ENCODE results near the gene PKIB. TPM values are rescaled to one million over a fixed set of nuclear protein-coding genes. Genes with fewer than 3 reads are reported as not detected.

Gene PKIB
- total and polyA plus RNA-seq, 10 of the 15 experiments (the other 5 are each of a cell fraction or from before 2014, with no cell fraction given) = 0.20 to 1.8 (median 0.87) TPM

DNA sequence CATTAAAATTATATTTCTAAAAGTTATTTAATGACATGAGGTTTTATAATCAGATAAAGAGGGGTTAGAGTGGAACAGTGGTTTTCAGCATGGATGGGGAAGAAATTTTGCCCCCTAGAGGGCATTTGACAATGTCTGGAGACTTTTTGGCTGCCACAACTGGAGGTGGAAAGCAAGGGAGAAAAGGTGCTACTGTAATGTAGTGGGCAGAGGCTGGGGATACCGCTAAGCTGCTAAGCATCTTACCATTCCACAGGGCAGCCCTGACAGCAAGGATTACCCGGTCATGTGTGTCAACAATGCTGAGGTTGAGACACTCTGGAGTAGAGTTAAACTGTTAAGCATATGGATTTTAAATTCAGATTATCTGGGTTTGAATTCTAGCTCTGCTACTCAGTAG lies 116.4 kb downstream of the PKIB start:
- no peak for FAIRE-seq
- no peaks in the 10 kb centered on the region for H3K36me3 ChIP-seq (ENCODE audit: control insufficient read depth in 2 of 2, insufficient read depth in 2 of 2, low read length in 1 of 2)
- no peak overlapping the region for H3K4me3 ChIP-seq
- no peaks in the 10 kb centered on the region for H3K4me1 ChIP-seq (ENCODE audit: control insufficient read depth, insufficient read depth, low read length)
- intact Hi-C loops (cut with micrococcal nuclease; ENCODE audit: unreplicated experiment) (loop anchor here (1.0 to 5.0 kb wide), 3 partner anchors 114 to 234 kb away; partner anchors contain the start of gene PKIB), in situ Hi-C loops (cut with MboI) (loop anchor here (5.0 kb wide), 1 partner anchor 586 kb away; no protein-coding TSS in a partner anchor)
- BruUV-seq (replicated peaks) = no TSS peak
- no peak overlapping the region for H3K4me2 ChIP-seq (ENCODE audit: control insufficient read depth, insufficient read depth)
- TF ChIP-seq SUPT20H (IDR thresholded peaks at IDR 0.05; ENCODE audit: borderline replicate concordance, control insufficient read depth, low read depth, low read length) (no peak), RAD21 (IDR thresholded peaks at IDR 0.05; ENCODE audit: insufficient read depth, low read depth, low read length) (0 out of 2 replicates have a peak, but pooled peaks have one; percentile 13), SMC3 (IDR thresholded peaks at IDR 0.05; ENCODE audit: borderline replicate concordance, low read length) (peak; percentile 35; the same call in 1 of the 2 replicates)
- TF ChIP-seq, protein P1, sequence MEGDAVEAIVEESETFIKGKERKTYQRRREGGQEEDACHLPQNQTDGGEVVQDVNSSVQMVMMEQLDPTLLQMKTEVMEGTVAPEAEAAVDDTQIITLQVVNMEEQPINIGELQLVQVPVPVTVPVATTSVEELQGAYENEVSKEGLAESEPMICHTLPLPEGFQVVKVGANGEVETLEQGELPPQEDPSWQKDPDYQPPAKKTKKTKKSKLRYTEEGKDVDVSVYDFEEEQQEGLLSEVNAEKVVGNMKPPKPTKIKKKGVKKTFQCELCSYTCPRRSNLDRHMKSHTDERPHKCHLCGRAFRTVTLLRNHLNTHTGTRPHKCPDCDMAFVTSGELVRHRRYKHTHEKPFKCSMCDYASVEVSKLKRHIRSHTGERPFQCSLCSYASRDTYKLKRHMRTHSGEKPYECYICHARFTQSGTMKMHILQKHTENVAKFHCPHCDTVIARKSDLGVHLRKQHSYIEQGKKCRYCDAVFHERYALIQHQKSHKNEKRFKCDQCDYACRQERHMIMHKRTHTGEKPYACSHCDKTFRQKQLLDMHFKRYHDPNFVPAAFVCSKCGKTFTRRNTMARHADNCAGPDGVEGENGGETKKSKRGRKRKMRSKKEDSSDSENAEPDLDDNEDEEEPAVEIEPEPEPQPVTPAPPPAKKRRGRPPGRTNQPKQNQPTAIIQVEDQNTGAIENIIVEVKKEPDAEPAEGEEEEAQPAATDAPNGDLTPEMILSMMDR (IDR thresholded peaks at IDR 0.05 in 2 of 3, conservative IDR thresholded peaks at IDR 0.05 in 1 of 3; ENCODE audit: control insufficient read depth in 2 of 3, extremely low read depth in 1 of 3, insufficient read depth in 1 of 3, low read depth in 3 of 3, low read length in 3 of 3) = peak; percentile 35 to 48 (median 39); a peak in 4 of 6 replicates
- ChIA-PET RAD21 (ENCODE audit: unreplicated experiment) (interaction anchor here (0.7 to 7.9 kb wide), 11 partner anchors 9 to 270 kb away, joined by 3 to 184 read pairs (median 9); partner anchors contain the start of gene PKIB), SMC1A (ENCODE audit: uncharacterized antibody, unreplicated experiment) (interaction anchor here (0.8 to 13.0 kb wide), 17 partner anchors 15 to 255 kb away, joined by 3 to 237 read pairs (median 5); partner anchors contain the start of genes PKIB, SERINC1 and SMPDL3A), CTCF (interaction anchor here (0.6 to 23.5 kb wide), 26 partner anchors 9 to 987 kb away, joined by 3 to 640 read pairs (median 4); partner anchors contain the start of gene PKIB), POLR2A (interaction anchor here (1.1 to 1.3 kb wide), 2 partner anchors 104 to 112 kb away, joined by 3 read pairs; no protein-coding TSS in a partner anchor)
- H3K27ac ChIP-seq (ENCODE audit: control insufficient read depth, insufficient read depth) = no peak overlapping the region
- H3K9me3 ChIP-seq (replicated peaks; ENCODE audit: control insufficient read depth, insufficient read depth, low read length) = no peaks in the 10 kb centered on the region
- no peak for DNase-seq (ENCODE audit: low read depth, low spot score)
- no peaks in the 10 kb centered on the region for H4K20me1 ChIP-seq (ENCODE audit: control insufficient read depth, insufficient read depth)
- 29% methylated on average over 2 of the region's 2 CpGs for WGBS (ENCODE audit: insufficient coverage, insufficient replicate concordance, low lambda C conversion rate, missing lambda C conversion rate)
- no peak overlapping the region for H3K9ac ChIP-seq (ENCODE audit: control insufficient read depth, insufficient read depth, low read length)
- peak; percentile 76 for ATAC-seq
- no peaks in the 10 kb centered on the region for H3K79me2 ChIP-seq (ENCODE audit: control insufficient read depth, insufficient read depth, low read length)
- H3K27me3 ChIP-seq (replicated peaks in 1 of 2; ENCODE audit: control insufficient read depth in 2 of 2, insufficient read depth in 2 of 2, low read length in 1 of 2) = no peaks in the 10 kb centered on the region; a peak in 1 of 4 replicates
- no peak overlapping the region for H2AFZ ChIP-seq (ENCODE audit: control insufficient read depth, low read depth, low read length)

All from GM12878 (cell line).